ENCODE measurements around the gene ANXA6. TPM values are rescaled to one million over a fixed set of nuclear protein-coding genes. Genes with fewer than 3 reads are reported as not detected.

Gene ANXA6
- total RNA-seq, 1 experiment from 2014 or later, result 277 TPM

GRCh38 chr5:151147033-151147432, 10.5 kb downstream of the ANXA6 start:
- Histone ChIP-seq H4K20me1 (ENCODE audit: insufficient read depth, low read depth, low read length) (no peaks in the 10 kb centered on the region; the same call in 1 of the 2 replicates), H3K9me3 (ENCODE audit: low read length) (no peaks in the 10 kb centered on the region), H3K27ac (ENCODE audit: low read length) (peak overlapping the region; percentile 89; the same call in 1 of the 2 replicates), H2AFZ (ENCODE audit: low read length) (no peak overlapping the region), H3K9ac (ENCODE audit: low read length) (peak overlapping the region; percentile 43; the same call in 1 of the 2 replicates), H3K4me2 (ENCODE audit: low read depth, low read length, poor library complexity, severe bottlenecking) (peak overlapping the region; percentile 48), H3K4me3 (ENCODE audit: low read length) (peak overlapping the region; percentile 14; the same call in 1 of the 2 replicates), H3K27me3 (ENCODE audit: low read length) (no peaks in the 10 kb centered on the region), H3K36me3 (ENCODE audit: insufficient read depth, low read length) (peaks cover 28% of the 10 kb centered on the region; the same call in 1 of the 2 replicates), H3K9me2 (replicated peaks; ENCODE audit: insufficient read depth, low read length) (no peaks in the 10 kb centered on the region), H3K79me2 (ENCODE audit: low read length) (peaks cover 99% of the 10 kb centered on the region), H3K4me1 (ENCODE audit: low read length) (peaks cover 99% of the 10 kb centered on the region)
- no peak for DNase-seq

GRCh38 chr5:151146061-151146460, 11.5 kb downstream of the ANXA6 start:
- H2AFZ ChIP-seq (ENCODE audit: low read length), result no peak overlapping the region
- peak overlapping the region; percentile 89 for H3K27ac ChIP-seq (ENCODE audit: low read length)
- H3K9me3 ChIP-seq (ENCODE audit: low read length), result no peaks in the 10 kb centered on the region
- peak overlapping the region; percentile 14; the same call in 1 of the 2 replicates for H3K4me3 ChIP-seq (ENCODE audit: low read length)
- DNase-seq, result no peak
- H3K79me2 ChIP-seq (ENCODE audit: low read length), result peaks cover 99% of the 10 kb centered on the region
- H3K4me2 ChIP-seq (ENCODE audit: low read depth, low read length, poor library complexity, severe bottlenecking), result peak overlapping the region; percentile 48
- peak overlapping the region; percentile 43 for H3K9ac ChIP-seq (ENCODE audit: low read length)
- H4K20me1 ChIP-seq (ENCODE audit: insufficient read depth, low read depth, low read length), result no peaks in the 10 kb centered on the region; the same call in 1 of the 2 replicates
- H3K4me1 ChIP-seq (ENCODE audit: low read length), result peaks cover 99% of the 10 kb centered on the region
- no peaks in the 10 kb centered on the region for H3K9me2 ChIP-seq (replicated peaks; ENCODE audit: insufficient read depth, low read length)
- no peaks in the 10 kb centered on the region for H3K27me3 ChIP-seq (ENCODE audit: low read length)
- peaks cover 28% of the 10 kb centered on the region; the same call in 1 of the 2 replicates for H3K36me3 ChIP-seq (ENCODE audit: insufficient read depth, low read length)

DNA sequence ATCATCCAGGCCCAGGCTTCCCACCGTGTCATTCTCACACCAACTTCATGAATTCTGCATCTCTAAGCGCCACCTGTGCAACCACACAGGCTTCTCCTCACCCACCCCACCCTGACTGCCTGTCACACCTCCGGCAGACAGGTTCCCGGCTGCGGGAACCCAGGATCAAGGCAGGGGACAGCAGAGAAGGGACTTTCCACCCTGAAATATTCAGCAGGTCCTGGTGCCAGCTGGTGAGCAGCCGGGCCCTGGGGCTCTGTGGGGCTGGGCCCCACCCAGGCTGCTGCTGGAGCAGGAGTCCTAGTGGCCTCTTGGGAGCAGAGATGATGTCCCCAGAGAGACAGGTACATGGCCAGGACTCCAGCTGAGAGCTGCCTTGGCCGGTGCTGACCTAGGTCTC, 12.7 kb downstream of the ANXA6 start:
- no peaks in the 10 kb centered on the region for H3K27me3 ChIP-seq (ENCODE audit: low read length)
- peak overlapping the region; percentile 43 for H3K9ac ChIP-seq (ENCODE audit: low read length)
- no peaks in the 10 kb centered on the region for H3K9me2 ChIP-seq (replicated peaks; ENCODE audit: insufficient read depth, low read length)
- no peaks in the 10 kb centered on the region for H3K9me3 ChIP-seq (ENCODE audit: low read length)
- peak overlapping the region; percentile 89 for H3K27ac ChIP-seq (ENCODE audit: low read length)
- peaks cover 92% of the 10 kb centered on the region for H3K4me1 ChIP-seq (ENCODE audit: low read length)
- no peak for DNase-seq
- H3K4me3 ChIP-seq (ENCODE audit: low read length), result no peak overlapping the region; the same call in 1 of the 2 replicates
- peaks cover 93% of the 10 kb centered on the region for H3K79me2 ChIP-seq (ENCODE audit: low read length)
- H3K4me2 ChIP-seq (ENCODE audit: low read depth, low read length, poor library complexity, severe bottlenecking), result peak overlapping the region; percentile 48
- H3K36me3 ChIP-seq (ENCODE audit: insufficient read depth, low read length), result peaks cover 30% of the 10 kb centered on the region; the same call in 1 of the 2 replicates
- H4K20me1 ChIP-seq (ENCODE audit: insufficient read depth, low read depth, low read length), result no peaks in the 10 kb centered on the region; the same call in 1 of the 2 replicates
- H2AFZ ChIP-seq (ENCODE audit: low read length), result no peak overlapping the region

DNA sequence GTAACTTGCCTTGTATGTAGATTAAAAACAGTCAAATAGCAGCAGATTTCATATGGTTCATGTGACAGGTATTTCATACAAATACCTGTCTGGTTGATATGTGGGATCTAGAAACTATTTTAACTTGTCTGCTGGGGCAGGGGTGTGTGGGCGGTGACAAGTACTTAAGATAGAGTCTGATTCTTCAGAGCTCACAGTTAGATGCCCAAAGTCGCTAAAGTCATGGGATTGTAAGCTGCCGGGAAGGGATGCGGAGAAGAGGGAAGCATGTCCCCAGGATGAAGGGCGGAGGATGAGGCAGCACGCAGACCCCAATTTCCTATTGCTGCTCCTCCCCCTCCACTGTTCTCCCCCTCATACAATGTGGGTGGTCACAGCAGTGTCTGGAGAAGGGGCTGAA, 13.3 kb downstream of the ANXA6 start:
- H3K9ac ChIP-seq (ENCODE audit: low read length), result peak overlapping the region; percentile 43
- DNase-seq, result no peak
- H4K20me1 ChIP-seq (ENCODE audit: insufficient read depth, low read depth, low read length), result no peaks in the 10 kb centered on the region; the same call in 1 of the 2 replicates
- H3K27ac ChIP-seq (ENCODE audit: low read length), result peak overlapping the region; percentile 89
- no peak overlapping the region for H2AFZ ChIP-seq (ENCODE audit: low read length)
- H3K4me2 ChIP-seq (ENCODE audit: low read depth, low read length, poor library complexity, severe bottlenecking), result peak overlapping the region; percentile 67
- no peaks in the 10 kb centered on the region for H3K9me2 ChIP-seq (replicated peaks; ENCODE audit: insufficient read depth, low read length)
- peaks cover 87% of the 10 kb centered on the region for H3K79me2 ChIP-seq (ENCODE audit: low read length)
- no peaks in the 10 kb centered on the region for H3K9me3 ChIP-seq (ENCODE audit: low read length)
- H3K27me3 ChIP-seq (ENCODE audit: low read length), result no peaks in the 10 kb centered on the region
- H3K4me1 ChIP-seq (ENCODE audit: low read length), result peaks cover 86% of the 10 kb centered on the region
- H3K4me3 ChIP-seq (ENCODE audit: low read length), result no peak overlapping the region
- H3K36me3 ChIP-seq (ENCODE audit: insufficient read depth, low read length), result peaks cover 30% of the 10 kb centered on the region; the same call in 1 of the 2 replicates

GRCh38 chr5:151143645-151144044, 13.9 kb downstream of the ANXA6 start:
- Histone ChIP-seq H3K27ac (ENCODE audit: low read length) (peak overlapping the region; percentile 89), H4K20me1 (ENCODE audit: insufficient read depth, low read depth, low read length) (no peaks in the 10 kb centered on the region; the same call in 1 of the 2 replicates), H3K9me2 (replicated peaks; ENCODE audit: insufficient read depth, low read length) (no peaks in the 10 kb centered on the region), H3K27me3 (ENCODE audit: low read length) (no peaks in the 10 kb centered on the region), H3K4me1 (ENCODE audit: low read length) (peaks cover 85% of the 10 kb centered on the region), H3K79me2 (ENCODE audit: low read length) (peaks cover 80% of the 10 kb centered on the region), H3K4me2 (ENCODE audit: low read depth, low read length, poor library complexity, severe bottlenecking) (peak overlapping the region; percentile 67), H2AFZ (ENCODE audit: low read length) (no peak overlapping the region), H3K36me3 (ENCODE audit: insufficient read depth, low read length) (peaks cover 36% of the 10 kb centered on the region; the same call in 1 of the 2 replicates), H3K9me3 (ENCODE audit: low read length) (no peaks in the 10 kb centered on the region), H3K4me3 (ENCODE audit: low read length) (no peak overlapping the region; the same call in 1 of the 2 replicates), H3K9ac (ENCODE audit: low read length) (peak overlapping the region; percentile 12; the same call in 1 of the 2 replicates)
- no peak for DNase-seq

- Histone ChIP-seq H4K20me1 (ENCODE audit: insufficient read depth, low read depth, low read length) (no peaks in the 10 kb centered on the region; the same call in 1 of the 2 replicates), H3K27me3 (ENCODE audit: low read length) (no peaks in the 10 kb centered on the region), H2AFZ (ENCODE audit: low read length) (no peak overlapping the region), H3K36me3 (ENCODE audit: insufficient read depth, low read length) (peaks cover 31% of the 10 kb centered on the region; the same call in 1 of the 2 replicates), H3K9ac (ENCODE audit: low read length) (peak overlapping the region; percentile 64), H3K79me2 (ENCODE audit: low read length) (peaks cover 73% of the 10 kb centered on the region), H3K9me2 (replicated peaks; ENCODE audit: insufficient read depth, low read length) (no peaks in the 10 kb centered on the region), H3K4me3 (ENCODE audit: low read length) (peak overlapping the region; percentile 45; the same call in 1 of the 2 replicates), H3K27ac (ENCODE audit: low read length) (peak overlapping the region; percentile 89), H3K4me1 (ENCODE audit: low read length) (peaks cover 84% of the 10 kb centered on the region), H3K9me3 (ENCODE audit: low read length) (no peaks in the 10 kb centered on the region), H3K4me2 (ENCODE audit: low read depth, low read length, poor library complexity, severe bottlenecking) (peak overlapping the region; percentile 67)
- no peak for DNase-seq
Observed at GRCh38 chr5:151142933-151143332, 14.6 kb downstream of the ANXA6 start.

DNA sequence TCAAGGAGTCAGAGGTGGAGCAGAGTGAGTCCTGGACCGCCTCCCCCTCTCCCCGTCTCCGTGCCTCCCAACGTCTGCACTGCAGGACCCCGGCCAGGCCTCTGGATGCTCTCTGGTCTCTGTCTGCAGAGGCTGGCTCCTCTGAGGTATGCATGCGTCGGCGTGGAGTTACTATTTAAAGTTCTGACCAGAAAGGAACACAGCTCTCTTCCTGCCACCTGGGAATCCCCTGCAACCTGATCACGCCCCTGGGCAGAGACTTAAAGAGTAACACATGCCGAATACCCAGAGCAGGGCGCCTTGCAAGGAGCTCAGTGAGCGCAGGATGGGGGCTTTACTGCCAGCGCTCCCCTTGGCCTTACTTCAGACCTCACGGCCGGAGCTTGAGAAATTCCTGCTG, 16.0 kb downstream of the ANXA6 start:
- H3K79me2 ChIP-seq (ENCODE audit: low read length), result peaks cover 59% of the 10 kb centered on the region
- no peaks in the 10 kb centered on the region for H3K27me3 ChIP-seq (ENCODE audit: low read length)
- peak; percentile 81 for DNase-seq
- H4K20me1 ChIP-seq (ENCODE audit: insufficient read depth, low read depth, low read length), result no peaks in the 10 kb centered on the region; the same call in 1 of the 2 replicates
- H3K9me3 ChIP-seq (ENCODE audit: low read length), result no peaks in the 10 kb centered on the region
- peaks cover 22% of the 10 kb centered on the region; the same call in 1 of the 2 replicates for H3K36me3 ChIP-seq (ENCODE audit: insufficient read depth, low read length)
- peak overlapping the region; percentile 45 for H3K4me3 ChIP-seq (ENCODE audit: low read length)
- H2AFZ ChIP-seq (ENCODE audit: low read length), result no peak overlapping the region
- H3K27ac ChIP-seq (ENCODE audit: low read length), result peak overlapping the region; percentile 89
- no peaks in the 10 kb centered on the region for H3K9me2 ChIP-seq (replicated peaks; ENCODE audit: insufficient read depth, low read length)
- H3K4me2 ChIP-seq (ENCODE audit: low read depth, low read length, poor library complexity, severe bottlenecking), result peak overlapping the region; percentile 67
- H3K4me1 ChIP-seq (ENCODE audit: low read length), result peaks cover 84% of the 10 kb centered on the region
- H3K9ac ChIP-seq (ENCODE audit: low read length), result peak overlapping the region; percentile 64

- peak overlapping the region; percentile 67 for H3K4me2 ChIP-seq (ENCODE audit: low read depth, low read length, poor library complexity, severe bottlenecking)
- H3K27ac ChIP-seq (ENCODE audit: low read length), result peak overlapping the region; percentile 89
- peaks cover 53% of the 10 kb centered on the region for H3K79me2 ChIP-seq (ENCODE audit: low read length)
- H3K9me3 ChIP-seq (ENCODE audit: low read length), result no peaks in the 10 kb centered on the region
- no peak for DNase-seq
- H4K20me1 ChIP-seq (ENCODE audit: insufficient read depth, low read depth, low read length), result no peaks in the 10 kb centered on the region
- H3K4me1 ChIP-seq (ENCODE audit: low read length), result peaks cover 84% of the 10 kb centered on the region
- H3K9ac ChIP-seq (ENCODE audit: low read length), result peak overlapping the region; percentile 64; the same call in 1 of the 2 replicates
- H3K36me3 ChIP-seq (ENCODE audit: insufficient read depth, low read length), result peaks cover 22% of the 10 kb centered on the region; the same call in 1 of the 2 replicates
- H3K4me3 ChIP-seq (ENCODE audit: low read length), result peak overlapping the region; percentile 45; the same call in 1 of the 2 replicates
- no peaks in the 10 kb centered on the region for H3K9me2 ChIP-seq (replicated peaks; ENCODE audit: insufficient read depth, low read length)
- H3K27me3 ChIP-seq (ENCODE audit: low read length), result no peaks in the 10 kb centered on the region
- H2AFZ ChIP-seq (ENCODE audit: low read length), result no peak overlapping the region
Observed at GRCh38 chr5:151140686-151141459, 16.7 kb downstream of the ANXA6 start.
